Esophagus (tissue), 2 donors: ENCODE measurements around the gene SDS. TPM values are rescaled to one million over a fixed set of nuclear protein-coding genes. Genes with fewer than 3 reads are reported as not detected.

Experiments
- H3K27ac ChIP-seq, 2 donors: one replicate each; pipeline ENCODE4 v1.5.1; 2013; ENCODE audit warnings: low read depth in 2 of 2, mild to moderate bottlenecking in 2 of 2, inconsistent platforms in 1 of 2, low read length in 1 of 2, moderate library complexity in 1 of 2
- H3K27me3 ChIP-seq, 2 donors: one replicate each; pipeline ENCODE4 v1.6.1; 2013; ENCODE audit warnings: low read length in 2 of 2, control low read depth in 1 of 2, mild to moderate bottlenecking in 1 of 2; ENCODE audit not compliant: insufficient read depth in 2 of 2, control insufficient read depth in 1 of 2
- H3K36me3 ChIP-seq, 2 donors: one replicate each; pipeline ENCODE4 v1.6.1; 2013; ENCODE audit warnings: low read length in 1 of 2; ENCODE audit not compliant: control insufficient read depth in 2 of 2, insufficient read depth in 2 of 2
- H3K4me1 ChIP-seq, 2 donors: one replicate each; pipeline ENCODE4 v1.6.1; 2013; ENCODE audit warnings: low read length in 1 of 2; ENCODE audit not compliant: control insufficient read depth in 2 of 2, insufficient read depth in 2 of 2
- H3K4me3 ChIP-seq, 2 donors: one replicate each; pipeline ENCODE4 v1.5.1; 2013; ENCODE audit warnings: low read length in 2 of 2, mild to moderate bottlenecking in 2 of 2, low read depth in 1 of 2, moderate library complexity in 1 of 2
- H3K9me3 ChIP-seq, 2 donors: one replicate each; pipeline ENCODE4 v1.6.1; 2013; ENCODE audit warnings: mild to moderate bottlenecking in 2 of 2, low read depth in 1 of 2, low read length in 1 of 2, moderate library complexity in 1 of 2; ENCODE audit not compliant: control insufficient read depth in 2 of 2, insufficient read depth in 1 of 2
- WGBS, 2 donors: extraction: QIAGEN DNeasy Blood & Tissue Kit; methylation state at CpG; one replicate each; pipeline ENCODE4 v1.1.7; 2013; 5-methylcytosine and 5-hydroxymethylcytosine counted together
- polyA plus RNA-seq, 2 donors: library from polyadenylated mRNA; stranded (reverse); fragments of 200-250 nt; gene quantifications; one replicate each; pipeline ENCODE4 v1.2.3, GENCODE V29; 2013
- donor health status: healthy with polysubstance abuse.
- donor health status: Bipolar disorder and iron deficiency.

SDS gene
- polyA plus RNA-seq, 2 donors: 0.09 TPM; not detected in 1

GRCh38 chr12:113384778-113385177 is 18.9 kb downstream of the SDS start:
- 87 to 91% methylated on average over 13 to 14 of the region's 14 CpGs for WGBS, 2 donors
- no peaks in the 10 kb centered on the region for H3K9me3 ChIP-seq
- H3K4me1 ChIP-seq: no peaks in the 10 kb centered on the region

GRCh38 chr12:113382206-113382605 is 21.5 kb downstream of the SDS start:
- Histone ChIP-seq H3K36me3 (peaks cover 6 to 20% of the 10 kb centered on the region in 2 donors), H3K27me3 (no peaks in the 10 kb centered on the region)
- WGBS, 2 donors: 95 to 96% methylated on average over 4 of the region's 4 CpGs

More at GRCh38 chr12:113384778-113385177, 18.9 kb downstream of the SDS start:
- H3K36me3 ChIP-seq: peaks cover 8 to 26% of the 10 kb centered on the region in 2 donors
- H3K4me3 ChIP-seq: no peak overlapping the region
- no peaks in the 10 kb centered on the region for H3K27me3 ChIP-seq
- H3K27ac ChIP-seq: no peak overlapping the region

GRCh38 chr12:113381220-113381619 is 22.5 kb downstream of the SDS start:
- Histone ChIP-seq H3K9me3 (no peaks in the 10 kb centered on the region), H3K27me3 (no peaks in the 10 kb centered on the region), H3K4me3 (no peak overlapping the region), H3K4me1 (no peaks in the 10 kb centered on the region), H3K36me3 (peaks cover 0 to 14% of the 10 kb centered on the region in 2 donors), H3K27ac (no peak overlapping the region)
- WGBS, 2 donors: 82% methylated on average over 11 of the region's 11 CpGs

More at GRCh38 chr12:113382206-113382605, 21.5 kb downstream of the SDS start:
- no peak overlapping the region for H3K4me3 ChIP-seq
- H3K9me3 ChIP-seq: no peaks in the 10 kb centered on the region
- no peak overlapping the region for H3K27ac ChIP-seq
- no peaks in the 10 kb centered on the region for H3K4me1 ChIP-seq

- Histone ChIP-seq H3K4me3 (no peak overlapping the region), H3K27me3 (no peaks in the 10 kb centered on the region), H3K4me1 (no peaks in the 10 kb centered on the region), H3K36me3 (peaks cover 0 to 22% of the 10 kb centered on the region in 2 donors), H3K9me3 (no peaks in the 10 kb centered on the region), H3K27ac (no peak overlapping the region)
- WGBS, 2 donors: 86 to 91% methylated on average over 3 of the region's 3 CpGs
Observed at GRCh38 chr12:113378291-113378690, 25.4 kb downstream of the SDS start.

- no peaks in the 10 kb centered on the region for H3K4me1 ChIP-seq
- H3K27me3 ChIP-seq: no peaks in the 10 kb centered on the region
- 90% methylated on average over 4 of the region's 4 CpGs for WGBS, 2 donors
- H3K36me3 ChIP-seq: peaks cover 0 to 24% of the 10 kb centered on the region in 2 donors
- no peak overlapping the region for H3K4me3 ChIP-seq
- H3K9me3 ChIP-seq: no peaks in the 10 kb centered on the region
- H3K27ac ChIP-seq: no peak overlapping the region
Observed at GRCh38 chr12:113374823-113375428, 28.8 kb downstream of the SDS start.

- WGBS, 2 donors: 76 to 83% methylated on average over 3 of the region's 3 CpGs
- no peaks in the 10 kb centered on the region for H3K4me1 ChIP-seq
- H3K27me3 ChIP-seq: no peaks in the 10 kb centered on the region
- H3K9me3 ChIP-seq: no peaks in the 10 kb centered on the region
- peaks cover 0 to 24% of the 10 kb centered on the region in 2 donors for H3K36me3 ChIP-seq
- no peak overlapping the region for H3K4me3 ChIP-seq
- H3K27ac ChIP-seq: no peak overlapping the region
Observed at GRCh38 chr12:113373969-113374368, 29.7 kb downstream of the SDS start.

GRCh38 chr12:113373440-113373839 is 30.2 kb downstream of the SDS start:
- Histone ChIP-seq H3K4me1 (no peaks in the 10 kb centered on the region), H3K36me3 (peaks cover 0 to 24% of the 10 kb centered on the region in 2 donors), H3K9me3 (no peaks in the 10 kb centered on the region), H3K27me3 (no peaks in the 10 kb centered on the region), H3K27ac (no peak overlapping the region), H3K4me3 (no peak overlapping the region)
- whole genome bisulfite sequencing, 2 donors: 94 to 96% methylated on average over 3 of the region's 3 CpGs

- Histone ChIP-seq H3K9me3 (no peaks in the 10 kb centered on the region), H3K4me1 (no peaks in the 10 kb centered on the region), H3K4me3 (no peak overlapping the region), H3K27me3 (no peaks in the 10 kb centered on the region), H3K27ac (no peak overlapping the region), H3K36me3 (peaks cover 0 to 24% of the 10 kb centered on the region in 2 donors)
- 97 to 99% methylated on average over 9 of the region's 9 CpGs for WGBS, 2 donors
Observed at GRCh38 chr12:113372371-113372770, 31.3 kb downstream of the SDS start.

- Histone ChIP-seq H3K27me3 (no peaks in the 10 kb centered on the region), H3K9me3 (no peaks in the 10 kb centered on the region), H3K36me3 (peaks cover 0 to 24% of the 10 kb centered on the region in 2 donors), H3K4me3 (no peak overlapping the region), H3K27ac (no peak overlapping the region), H3K4me1 (no peaks in the 10 kb centered on the region)
- 96 to 98% methylated on average over 6 of the region's 6 CpGs for WGBS, 2 donors
Observed at GRCh38 chr12:113371808-113372207, 31.9 kb downstream of the SDS start.
